ENCODE data around the gene MYB. TPM values are rescaled to one million over a fixed set of nuclear protein-coding genes. Genes with fewer than 3 reads are reported as not detected.

Gene MYB
- total RNA-seq, 1 donor from 2014 or later, result 0.21 TPM

Small RNA genes lying within 50 kb of the gene (microRNA-seq; reads per million reads assigned to microRNA genes)
- gene MIR548A2, result not detected

Other genes with a start within 250 kb of the MYB start
- gene ALDH8A1, start 231.2 kb upstream of the MYB start, total RNA-seq, result 2.1 TPM in 1 of 2 replicates, not detected in the other
- 152 and 164 TPM in 2 replicates for gene HBS1L, start 126.5 kb upstream of the MYB start, total RNA-seq